ENCODE results near the gene INCA1. TPM values are rescaled to one million over a fixed set of nuclear protein-coding genes. Genes with fewer than 3 reads are reported as not detected.

Gene INCA1
- total and polyA plus RNA-seq, 8 donors, result 0.28 to 2.4 (median 0.41) TPM

DNA sequence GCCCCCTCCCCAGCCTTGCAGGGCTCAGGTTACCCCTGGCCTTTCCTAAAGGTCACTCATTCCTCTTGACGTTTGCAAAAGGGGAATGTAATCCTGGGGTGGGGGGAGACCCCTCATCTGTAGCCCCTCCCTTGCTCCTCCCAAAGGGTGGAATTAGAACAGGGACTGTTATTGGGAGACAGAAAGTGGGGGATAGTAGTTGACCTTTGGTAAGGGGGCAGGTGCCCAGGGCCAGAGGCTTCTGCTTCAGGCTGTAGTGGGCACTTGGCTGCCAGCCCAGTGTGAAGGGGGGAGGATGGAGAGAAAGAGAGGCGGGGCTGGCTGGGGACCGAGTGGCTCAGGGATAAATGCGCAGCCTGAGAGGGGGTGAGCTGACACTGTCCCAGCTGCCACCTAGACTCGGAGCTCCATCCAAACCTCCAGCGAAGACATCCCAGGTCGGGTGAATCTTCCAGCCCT, 46.5 kb downstream of the INCA1 start, which contains the start of gene ENO3:
Gene ENO3 (plus strand): TSS at position 374 of the 459 bp plus-strand sequence. CDS start 711 bp downstream, outside the sequence.
- WGBS, 2 donors, result 56 to 60% methylated on average over 4 to 7 of the region's 7 CpGs
- FAIRE-seq (no peak), DNase-seq (peak in 2 of 6 donors; percentile 44 to 74)

DNA sequence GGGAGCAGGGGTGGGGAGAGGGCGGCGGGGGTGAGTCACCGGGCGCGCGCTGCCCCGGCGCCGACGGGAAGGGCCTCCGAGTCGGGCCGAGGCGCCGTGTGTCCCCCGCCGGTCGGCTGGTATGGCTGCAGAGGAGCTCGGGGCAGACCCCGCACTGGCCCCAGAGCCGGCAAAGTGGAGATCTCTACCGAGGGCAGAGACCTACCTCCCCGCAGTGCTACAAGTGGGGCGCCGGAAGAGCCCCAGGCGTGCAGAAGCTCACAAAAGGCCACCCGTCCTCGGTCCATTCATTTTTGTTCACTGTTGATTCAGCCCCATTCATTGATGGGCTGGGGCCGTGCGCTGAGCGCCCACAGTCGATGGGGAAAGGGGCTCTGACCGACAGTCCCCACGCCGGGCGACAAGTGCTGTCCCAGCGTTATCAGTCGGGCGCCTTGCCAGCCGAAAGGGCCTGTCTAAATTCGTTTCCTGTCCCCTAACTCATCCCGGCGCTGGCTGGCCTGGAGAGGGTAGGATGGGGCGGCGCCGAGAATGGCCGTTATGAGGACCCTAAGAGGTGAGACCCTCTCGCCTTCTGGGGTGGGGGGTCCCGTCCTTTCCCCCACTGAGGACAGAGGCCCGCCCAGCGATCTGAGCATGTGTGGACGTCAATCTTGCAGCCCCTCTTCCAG, 47.1 kb downstream of the INCA1 start:
- peak in 2 of 4 donors; percentile 50 to 51 for ATAC-seq
- no peaks in the 10 kb centered on the region for H3K9me3 ChIP-seq
- peak overlapping the region; percentile 94 to 100 (median 97) for H3K4me3 ChIP-seq
- no peak for FAIRE-seq
- H3K27me3 ChIP-seq, result no peaks in the 10 kb centered on the region
- TF ChIP-seq, protein P1, sequence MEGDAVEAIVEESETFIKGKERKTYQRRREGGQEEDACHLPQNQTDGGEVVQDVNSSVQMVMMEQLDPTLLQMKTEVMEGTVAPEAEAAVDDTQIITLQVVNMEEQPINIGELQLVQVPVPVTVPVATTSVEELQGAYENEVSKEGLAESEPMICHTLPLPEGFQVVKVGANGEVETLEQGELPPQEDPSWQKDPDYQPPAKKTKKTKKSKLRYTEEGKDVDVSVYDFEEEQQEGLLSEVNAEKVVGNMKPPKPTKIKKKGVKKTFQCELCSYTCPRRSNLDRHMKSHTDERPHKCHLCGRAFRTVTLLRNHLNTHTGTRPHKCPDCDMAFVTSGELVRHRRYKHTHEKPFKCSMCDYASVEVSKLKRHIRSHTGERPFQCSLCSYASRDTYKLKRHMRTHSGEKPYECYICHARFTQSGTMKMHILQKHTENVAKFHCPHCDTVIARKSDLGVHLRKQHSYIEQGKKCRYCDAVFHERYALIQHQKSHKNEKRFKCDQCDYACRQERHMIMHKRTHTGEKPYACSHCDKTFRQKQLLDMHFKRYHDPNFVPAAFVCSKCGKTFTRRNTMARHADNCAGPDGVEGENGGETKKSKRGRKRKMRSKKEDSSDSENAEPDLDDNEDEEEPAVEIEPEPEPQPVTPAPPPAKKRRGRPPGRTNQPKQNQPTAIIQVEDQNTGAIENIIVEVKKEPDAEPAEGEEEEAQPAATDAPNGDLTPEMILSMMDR (IDR thresholded peaks at IDR 0.05), result no peak
- 17% methylated on average over 50 of the region's 52 CpGs for WGBS, 2 donors
- peak overlapping the region; percentile 88 to 99 (median 98) for H3K27ac ChIP-seq
- H3K36me3 ChIP-seq, result peaks cover 0 to 3% (median 0%) of the 10 kb centered on the region in 3 donors
- intact Hi-C loops (cut with DNase I), result no loop called here
- peaks cover 0 to 17% (median 3%) of the 10 kb centered on the region in 3 donors for H3K4me1 ChIP-seq
- DNase-seq, result peak; percentile 40 to 90 (median 74)

More for the DNA sequence above, 46.5 kb downstream of the INCA1 start, which contains the start of gene ENO3:
- peak within 1 kb of the TSS; percentile 88 to 99 (median 98) for H3K27ac ChIP-seq
- peaks cover 0 to 3% (median 0%) of the 10 kb centered on the region in 3 donors for H3K36me3 ChIP-seq
- H3K4me1 ChIP-seq, result peaks cover 0 to 12% (median 0%) of the 10 kb centered on the region in 3 donors
- H3K9me3 ChIP-seq, result no peaks in the 10 kb centered on the region
- TF ChIP-seq, protein P1 (IDR thresholded peaks at IDR 0.05), result no peak
- no peaks in the 10 kb centered on the region for H3K27me3 ChIP-seq
- no peak for ATAC-seq
- peak within 1 kb of the TSS; percentile 94 to 100 (median 97) for H3K4me3 ChIP-seq
- intact Hi-C loops (cut with DNase I), result no loop called here

DNA sequence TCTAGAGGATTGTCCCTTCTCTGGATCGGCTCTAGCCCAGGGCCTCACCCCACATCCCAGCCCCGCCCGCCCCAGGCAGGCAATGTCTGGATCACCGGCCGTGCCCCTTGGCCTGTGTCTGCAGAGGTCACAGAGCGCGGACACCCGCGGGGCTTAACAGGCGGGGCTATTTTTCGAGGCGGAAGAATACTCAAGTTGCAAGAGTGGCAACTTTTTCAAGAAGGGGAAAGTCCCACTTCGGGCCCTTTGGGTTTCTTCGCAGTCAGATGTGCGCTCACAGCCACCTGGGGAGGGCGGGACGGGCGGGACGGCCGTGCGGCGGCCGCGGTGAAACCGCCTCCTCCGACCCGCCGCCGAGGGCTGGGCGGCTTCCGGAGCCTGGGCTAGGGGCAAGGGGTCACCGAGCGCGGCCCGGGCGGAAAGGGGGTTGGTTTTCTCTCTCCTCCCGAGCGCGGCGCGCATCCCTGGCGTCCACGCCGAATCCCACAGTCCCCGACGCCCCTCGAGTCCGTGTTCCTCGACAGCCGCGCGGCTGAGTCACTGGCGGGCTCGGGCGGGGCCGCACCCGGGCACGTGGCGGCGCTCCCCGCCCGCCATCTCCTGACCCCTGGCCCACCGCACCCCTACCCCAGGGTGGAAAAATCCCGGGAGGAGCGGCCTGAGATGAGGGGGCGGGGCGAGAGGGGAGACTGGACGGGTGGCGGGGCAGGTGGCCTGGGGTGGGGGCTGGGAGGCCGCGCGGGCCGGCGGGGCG, 47.8 kb downstream of the INCA1 start:
- DNase-seq (peak; percentile 68 to 89 (median 82)), ATAC-seq (peak; percentile 17 to 43 (median 32)), FAIRE-seq (no peak)
- Histone ChIP-seq H3K4me3 (peak overlapping the region; percentile 94 to 100 (median 97)), H3K27ac (peak overlapping the region; percentile 88 to 99 (median 98)), H3K9me3 (no peaks in the 10 kb centered on the region), H3K4me1 (peaks cover 0 to 24% (median 6%) of the 10 kb centered on the region in 3 donors), H3K36me3 (peaks cover 0 to 7% (median 0%) of the 10 kb centered on the region in 3 donors), H3K27me3 (no peaks in the 10 kb centered on the region)
- TF ChIP-seq, protein P1 (IDR thresholded peaks at IDR 0.05), result no peak
- 0 to 1% methylated on average over 28 to 74 of the region's 75 CpGs for WGBS, 2 donors
- intact Hi-C loops (cut with DNase I), result no loop called here

DNA sequence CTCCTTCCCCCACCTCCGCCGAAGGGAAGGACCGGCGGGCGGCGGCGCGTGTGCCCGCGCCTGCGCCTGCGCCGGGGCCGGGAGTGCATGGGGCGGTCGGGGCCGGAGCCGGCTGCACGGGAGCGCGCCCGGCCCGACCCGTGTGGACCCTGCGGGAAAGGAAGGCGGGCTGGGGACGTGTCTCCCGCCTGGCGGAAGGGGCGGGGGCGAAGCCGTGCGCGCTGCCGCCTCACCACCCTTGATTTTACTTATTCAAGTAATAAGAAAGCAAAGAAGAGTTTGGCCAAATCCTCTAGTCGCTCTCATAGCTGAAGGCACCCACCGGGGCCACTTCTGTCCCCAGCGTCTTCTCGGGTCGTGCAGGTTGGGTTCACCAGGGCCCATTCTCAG, 48.4 kb downstream of the INCA1 start:
- peaks cover 0 to 12% (median 0%) of the 10 kb centered on the region in 3 donors for H3K36me3 ChIP-seq
- 0 to 1% methylated on average over 40 of the region's 40 CpGs for WGBS, 2 donors
- H3K4me3 ChIP-seq, result peak overlapping the region; percentile 94 to 100 (median 97)
- intact Hi-C loops (cut with DNase I), result no loop called here
- DNase-seq (peak; percentile 77 to 89 (median 80)), ATAC-seq (peak; percentile 68 to 81 (median 78)), FAIRE-seq (no peak)
- no peaks in the 10 kb centered on the region for H3K9me3 ChIP-seq
- H3K27ac ChIP-seq, result peak overlapping the region; percentile 88 to 99 (median 98)
- H3K27me3 ChIP-seq, result no peaks in the 10 kb centered on the region
- peaks cover 0 to 24% (median 6%) of the 10 kb centered on the region in 3 donors for H3K4me1 ChIP-seq
- TF ChIP-seq, protein P1 (IDR thresholded peaks at IDR 0.05), result no peak

Data from pancreas (tissue), 10 donors.